ENCODE data around the gene CCDC71L. TPM values are rescaled to one million over a fixed set of nuclear protein-coding genes. Genes with fewer than 3 reads are reported as not detected.

The CCDC71L gene
- total RNA-seq: 7.6 and 13.7 TPM in 2 replicates

DNA sequence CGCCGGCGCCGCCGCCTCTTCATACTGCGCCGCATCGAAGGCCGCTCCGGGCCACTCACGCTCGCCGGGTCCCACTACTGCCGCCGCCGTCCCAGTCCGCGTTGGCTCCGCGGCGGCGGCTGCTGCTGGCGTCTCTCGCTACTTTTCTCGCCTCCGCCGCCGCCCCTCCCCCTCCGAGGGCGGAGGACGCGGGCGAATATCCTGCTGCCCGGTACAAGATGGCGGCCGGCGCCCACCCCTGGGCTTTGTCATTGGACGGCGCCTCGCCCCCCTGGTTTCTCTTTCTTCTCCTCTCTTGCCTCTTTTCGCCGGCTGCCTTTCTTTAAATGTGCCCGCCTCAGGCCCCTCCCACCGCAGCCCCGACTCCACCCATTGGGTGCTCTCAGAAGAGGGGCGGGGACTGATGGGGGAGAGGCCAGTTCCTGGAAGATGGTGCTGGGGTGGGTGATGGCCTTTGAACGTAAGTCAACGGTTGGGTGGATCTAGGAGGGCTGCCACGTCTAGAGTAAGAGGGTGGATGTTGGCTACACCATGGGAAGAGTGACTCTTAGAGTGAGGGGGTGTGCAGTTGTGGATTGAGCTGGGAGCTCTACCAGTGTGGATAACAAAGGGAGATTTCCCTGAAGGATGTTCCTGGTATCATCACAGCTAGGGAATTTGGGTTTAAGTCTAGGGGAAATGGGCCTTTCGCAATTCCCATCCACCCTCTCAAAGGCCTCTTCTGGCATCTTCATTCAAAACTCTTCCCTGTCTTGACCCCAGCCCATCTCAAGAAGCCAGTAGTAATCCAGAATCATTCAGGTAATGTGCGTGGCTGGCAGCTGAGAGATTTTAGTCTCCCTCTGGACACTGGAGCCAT lies at the start of gene CCDC71L:
CCDC71L (minus strand) TSS at position 297 of the 859 bp plus-strand sequence; CDS start at position 35, 262 bp downstream.

Other genes with a start within 250 kb of the CCDC71L start
- gene PIK3CG, start 204.1 kb upstream of the CCDC71L start, total RNA-seq: not detected in 2 replicates

All from bronchial smooth muscle cell (primary cell).